Measurements from ENCODE around the gene PLEKHA1.

Gene PLEKHA1

DNA sequence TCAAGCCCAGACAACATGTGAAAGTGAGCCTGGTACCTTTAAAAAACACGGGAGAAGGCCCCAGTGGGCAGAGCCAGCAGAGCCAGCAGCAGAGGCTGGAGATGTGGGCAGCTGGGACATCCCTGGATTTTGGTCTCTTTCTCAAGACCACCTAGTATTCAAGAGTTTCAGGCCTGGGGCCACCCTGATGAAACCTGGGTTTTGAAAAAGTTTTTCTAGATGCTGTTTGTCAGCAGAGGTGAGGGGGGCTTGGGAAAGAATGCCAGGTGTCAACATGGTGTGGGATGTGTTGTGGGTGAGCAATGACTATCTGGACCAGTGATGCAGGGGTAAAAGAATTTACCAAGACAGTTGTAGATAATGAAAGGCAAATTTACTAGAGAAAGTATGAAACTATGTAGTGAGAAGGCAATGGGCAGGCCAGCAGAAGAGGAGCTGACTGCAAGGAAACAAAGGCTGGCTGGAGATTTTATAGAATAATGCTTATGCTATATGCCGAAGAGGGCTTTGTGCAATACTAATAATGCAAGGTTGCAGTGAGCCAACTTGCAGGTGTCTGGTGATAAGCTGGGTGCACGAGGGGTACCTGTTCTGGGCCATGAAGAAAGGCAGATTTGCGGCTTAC lies 28.1 kb upstream of the PLEKHA1 start:
- in situ Hi-C loops (cut with MboI; ENCODE audit: low sequenced_read_pairs) = no loop called here

DNA sequence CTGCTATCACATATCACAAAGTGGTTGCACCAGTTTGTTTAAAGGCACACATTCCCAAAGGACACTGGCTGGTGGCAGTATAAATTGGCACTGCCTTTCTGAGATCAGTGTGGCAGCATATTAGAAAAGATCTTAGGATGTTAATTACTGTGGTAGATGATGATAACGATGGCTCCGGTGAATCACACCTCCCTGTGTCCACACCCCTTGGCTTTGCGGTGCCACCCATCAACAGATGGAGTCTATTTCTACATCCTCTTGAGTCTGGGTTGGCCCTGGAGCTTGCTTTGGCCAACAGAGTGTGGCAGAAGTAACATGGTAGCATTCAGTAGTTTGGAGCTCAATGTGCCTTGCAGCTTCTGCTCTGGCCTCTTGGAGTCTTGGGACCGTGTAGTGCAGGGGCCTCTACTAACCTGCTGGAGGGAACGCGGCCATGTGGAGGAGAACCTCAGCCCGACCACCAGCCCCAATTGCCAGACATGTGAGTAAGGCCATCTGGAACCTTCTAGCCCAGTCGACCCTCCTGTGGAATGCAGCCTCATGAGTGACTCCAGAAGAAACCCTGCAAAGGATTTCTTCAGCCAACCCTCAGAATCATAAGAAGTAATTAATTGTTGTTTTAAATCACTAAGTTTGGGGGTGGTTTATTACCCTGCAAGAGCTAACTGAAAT lies 27.2 kb upstream of the PLEKHA1 start:
- in situ Hi-C loops (cut with MboI; ENCODE audit: low sequenced_read_pairs) = no loop called here

DNA sequence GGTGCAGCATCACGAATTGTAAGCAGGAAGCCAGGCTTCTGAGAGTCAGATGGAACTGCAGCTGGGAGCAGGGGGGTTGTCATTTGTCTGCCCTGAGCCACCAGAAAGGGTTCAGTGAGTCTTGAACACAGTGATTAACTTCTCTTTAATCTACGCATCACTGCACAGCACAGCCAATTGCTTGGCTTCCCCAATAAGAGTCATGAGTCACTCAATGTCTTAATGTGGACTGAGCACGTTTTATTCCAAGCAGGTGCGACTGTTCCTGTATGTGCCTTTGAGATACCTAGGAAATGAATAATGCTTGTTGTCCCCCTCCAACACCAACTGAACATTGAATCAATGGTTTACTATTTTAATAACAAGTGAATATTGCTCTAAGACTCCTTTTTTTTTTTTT lies 26.0 kb upstream of the PLEKHA1 start:
- in situ Hi-C loops (cut with MboI; ENCODE audit: low sequenced_read_pairs) = no loop called here

DNA sequence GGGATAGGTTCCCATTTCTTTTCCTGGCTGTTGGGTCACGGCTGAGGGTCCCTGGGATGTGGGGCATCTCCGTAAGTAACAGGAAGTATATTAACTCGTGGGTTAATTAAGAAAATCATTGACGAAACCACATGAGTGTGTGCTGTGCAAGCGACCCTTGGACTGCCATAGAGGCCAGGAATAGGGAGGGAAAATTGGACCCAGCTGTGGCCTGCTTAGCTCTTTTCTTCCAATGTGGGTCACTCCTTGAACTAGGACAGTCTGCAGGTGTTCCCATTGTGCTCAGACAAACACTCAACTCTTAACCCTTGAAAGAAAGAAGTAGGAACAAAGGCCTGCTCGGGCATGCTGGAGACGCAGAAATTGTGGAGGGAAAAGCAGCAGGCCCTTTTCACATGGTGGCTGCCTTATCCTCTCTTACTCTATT lies 25.6 kb upstream of the PLEKHA1 start:
- in situ Hi-C loops (cut with MboI; ENCODE audit: low sequenced_read_pairs) = no loop called here

DNA sequence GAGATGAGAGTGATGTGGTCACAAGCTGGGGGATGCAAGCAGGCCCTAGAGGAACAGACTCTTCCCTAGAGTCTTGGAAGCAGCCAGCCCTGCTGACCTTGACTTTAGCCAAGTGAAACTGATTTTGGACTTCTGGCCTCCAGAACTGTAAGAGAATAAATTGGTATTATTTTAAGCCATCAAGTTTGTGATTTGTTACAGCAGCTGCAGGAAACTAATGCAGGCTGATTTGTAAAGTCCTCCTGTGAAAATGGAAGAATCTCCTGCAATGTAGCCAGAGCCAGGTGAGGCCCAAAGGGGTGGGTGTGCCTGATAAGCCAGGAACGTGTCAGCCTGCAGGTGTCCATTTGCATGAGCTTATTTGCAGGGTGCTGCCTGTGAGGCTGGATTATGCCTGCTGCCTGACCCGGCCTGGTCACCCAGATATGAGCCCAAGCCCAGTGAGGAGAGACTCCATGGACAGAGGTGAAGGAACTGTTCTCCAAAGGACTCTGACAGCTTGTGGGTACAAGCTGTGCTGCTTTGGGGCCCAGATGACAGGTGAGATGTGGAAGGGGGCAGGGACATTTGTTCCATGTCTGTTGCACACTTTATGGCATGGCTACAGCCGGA lies 24.6 kb upstream of the PLEKHA1 start:
- in situ Hi-C loops (cut with MboI; ENCODE audit: low sequenced_read_pairs) = no loop called here

DNA sequence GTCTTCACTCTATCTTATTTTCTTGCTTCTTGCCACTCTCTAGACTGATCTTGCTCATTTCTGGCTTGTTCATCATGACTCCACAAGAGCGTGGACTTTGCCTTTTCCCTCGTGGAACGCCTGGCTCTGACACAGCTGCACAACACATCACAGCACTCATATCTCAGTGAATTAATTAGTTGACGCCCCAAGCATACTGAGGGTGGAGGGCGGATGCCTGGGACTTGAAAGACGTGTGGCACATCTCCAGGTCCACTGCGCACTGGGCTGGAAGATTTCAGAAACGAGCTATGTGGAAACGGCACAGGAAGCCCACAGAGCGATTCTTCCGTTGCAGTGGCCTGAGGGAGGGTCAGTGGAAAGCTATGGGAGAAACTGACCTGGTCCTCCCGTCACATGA lies 23.6 kb upstream of the PLEKHA1 start:
- in situ Hi-C loops (cut with MboI; ENCODE audit: low sequenced_read_pairs) = no loop called here

DNA sequence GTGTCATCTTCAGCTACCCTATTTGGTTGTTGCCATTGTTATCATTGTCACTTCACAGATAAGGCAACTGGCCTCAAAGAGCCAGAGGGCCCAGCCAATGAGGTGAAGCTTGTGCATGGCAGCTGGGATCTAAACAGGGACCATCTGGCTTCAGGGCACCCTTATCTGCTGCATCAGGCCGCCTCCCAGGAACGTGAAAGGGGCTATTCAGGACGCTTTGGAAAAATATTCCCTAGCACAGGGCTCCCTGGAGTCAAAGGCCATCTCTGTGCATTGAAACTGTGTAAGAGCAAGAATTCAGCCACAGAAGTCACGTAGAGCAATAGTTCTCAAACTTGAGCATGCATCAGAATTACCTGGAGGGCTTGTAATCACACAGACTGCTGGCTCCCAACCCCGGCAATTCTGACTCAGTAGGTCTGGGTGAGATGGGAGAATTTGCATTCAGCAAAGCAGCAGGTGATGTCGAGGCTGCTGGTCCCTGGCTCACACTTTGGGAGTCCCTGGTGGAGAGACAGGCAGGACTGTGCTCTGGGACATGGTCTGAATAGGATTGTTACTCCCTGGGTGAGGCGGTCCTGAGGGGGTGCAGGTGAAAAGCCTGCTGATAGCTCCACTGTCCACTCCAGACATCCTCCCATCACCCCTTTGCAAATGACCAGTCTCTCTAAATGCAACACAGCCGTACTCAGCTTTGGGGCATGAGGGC lies 21.5 kb upstream of the PLEKHA1 start:
- in situ Hi-C loops (cut with MboI; ENCODE audit: low sequenced_read_pairs) = no loop called here

DNA sequence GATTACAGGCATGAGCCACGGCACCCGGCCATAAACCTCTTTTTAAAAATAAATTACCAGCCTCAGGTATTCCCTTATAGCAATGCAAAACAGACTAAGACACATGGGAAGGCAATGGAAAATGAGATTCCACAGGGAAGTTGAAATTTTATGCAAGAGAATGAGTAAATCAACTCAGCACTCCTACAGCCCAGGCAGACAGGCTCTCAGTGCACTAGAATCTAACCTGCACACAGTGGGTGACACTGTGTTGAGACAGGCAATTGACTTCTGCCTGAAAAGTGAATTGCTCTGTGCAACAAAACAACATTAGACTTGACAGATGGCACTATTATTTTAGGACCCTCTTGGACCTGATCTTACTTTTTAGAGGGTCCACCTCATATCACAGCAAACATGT lies 20.1 kb upstream of the PLEKHA1 start:
- in situ Hi-C loops (cut with MboI; ENCODE audit: low sequenced_read_pairs) = no loop called here

DNA sequence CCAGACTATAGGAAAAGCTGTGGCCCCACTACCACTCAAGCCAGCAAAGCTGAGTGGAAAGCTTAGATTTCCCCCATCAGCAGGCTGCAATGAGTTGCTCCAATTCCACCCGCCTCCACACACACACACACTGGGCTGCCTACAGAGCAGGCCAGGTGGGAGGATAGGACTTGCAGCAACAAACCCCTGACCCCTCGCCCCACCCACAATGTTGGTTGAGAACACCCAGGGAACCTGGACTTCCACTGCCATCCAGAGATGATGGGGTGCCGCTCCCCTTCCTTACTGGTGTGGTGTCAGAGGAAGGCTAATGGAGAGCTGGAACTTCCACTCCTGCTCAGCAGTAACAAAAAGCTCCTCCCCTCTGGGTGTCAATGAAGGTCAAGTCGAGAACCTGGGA lies 16.8 kb upstream of the PLEKHA1 start:
- in situ Hi-C loops (cut with MboI; ENCODE audit: low sequenced_read_pairs) = no loop called here

DNA sequence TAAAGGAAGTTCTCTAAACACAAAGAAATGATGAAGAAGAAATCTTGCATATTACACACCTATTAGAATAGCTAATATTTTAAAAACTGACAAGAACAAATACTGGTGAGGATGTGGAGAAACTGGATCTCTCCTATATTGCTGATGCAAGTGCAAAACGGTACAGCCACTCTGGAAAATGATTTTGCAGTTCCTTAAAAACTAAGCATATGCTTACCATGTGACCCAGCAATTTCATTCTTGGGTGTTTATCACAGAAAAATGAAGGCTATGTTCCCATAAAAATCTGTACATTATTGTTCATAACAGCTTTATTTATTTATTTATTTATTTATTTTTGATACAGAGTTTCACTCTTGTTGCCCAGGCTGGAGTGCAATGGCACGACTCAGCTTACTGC lies 14.9 kb upstream of the PLEKHA1 start:
- in situ Hi-C loops (cut with MboI; ENCODE audit: low sequenced_read_pairs) = no loop called here

DNA sequence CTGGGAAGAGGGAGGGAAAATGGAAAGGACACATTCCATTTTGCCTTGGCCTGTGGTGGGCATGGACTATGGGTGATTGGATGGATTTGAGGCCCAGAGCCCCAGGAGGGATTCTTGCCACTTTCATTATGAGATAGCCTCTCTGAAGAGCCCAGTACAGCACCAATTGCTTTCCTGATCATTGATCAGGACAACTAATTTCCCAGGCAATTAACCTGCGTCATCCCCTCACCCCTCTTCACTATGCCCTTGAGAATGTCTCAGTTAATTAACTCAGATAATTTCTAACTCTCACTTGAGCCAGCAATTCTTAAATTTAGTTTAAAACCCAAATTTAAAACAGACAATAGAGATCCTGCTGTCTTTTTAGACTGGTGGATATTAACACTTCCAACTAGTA lies 13.5 kb upstream of the PLEKHA1 start:
- in situ Hi-C loops (cut with MboI; ENCODE audit: low sequenced_read_pairs) = no loop called here

DNA sequence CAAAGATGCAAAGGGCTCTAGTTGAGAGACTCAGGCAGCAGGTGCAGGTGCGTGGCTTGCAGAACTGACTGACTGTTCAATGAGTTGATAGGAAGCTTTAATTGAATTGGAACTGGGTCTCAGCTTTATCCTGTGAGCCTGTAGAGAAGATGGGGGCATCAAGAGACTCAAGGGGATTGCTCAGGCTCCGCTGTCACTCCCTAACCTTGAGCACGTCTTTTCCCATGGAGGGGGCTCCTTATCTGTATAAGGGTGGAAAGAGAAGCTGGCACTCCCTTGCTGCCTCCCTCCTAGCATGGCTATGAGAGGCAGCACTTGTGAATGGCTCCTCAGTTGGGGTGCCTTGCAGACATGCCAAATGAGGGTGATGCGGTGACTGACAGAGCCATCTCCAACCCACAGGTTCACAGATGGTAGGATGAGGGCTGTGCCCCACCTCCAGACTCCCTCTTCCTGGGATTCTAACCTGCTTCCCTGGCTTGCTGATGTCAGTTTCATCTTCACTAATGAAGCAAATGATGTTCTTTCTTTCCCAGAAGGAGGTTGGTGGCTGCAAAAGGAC lies 12.4 kb upstream of the PLEKHA1 start:
- in situ Hi-C loops (cut with MboI; ENCODE audit: low sequenced_read_pairs) = no loop called here

DNA sequence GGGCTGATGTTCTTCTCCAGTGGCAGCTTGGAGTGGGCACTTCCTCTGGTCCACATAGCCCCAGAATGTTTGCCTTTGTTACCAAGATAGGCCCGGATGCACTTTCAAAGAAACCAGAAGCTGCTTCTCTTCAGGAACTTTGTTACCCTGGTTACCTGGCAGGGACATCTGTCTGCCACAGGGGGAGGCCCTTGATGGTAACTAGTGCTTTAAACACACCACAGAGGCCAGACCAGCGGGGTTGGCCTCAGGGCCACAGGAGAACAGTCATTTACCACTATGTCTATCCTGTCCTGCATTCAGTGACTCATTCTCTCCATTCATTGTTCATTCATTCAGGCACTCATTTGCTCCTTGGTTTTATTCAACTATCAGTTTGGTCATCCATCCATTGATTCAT lies 11.9 kb upstream of the PLEKHA1 start:
- in situ Hi-C loops (cut with MboI; ENCODE audit: low sequenced_read_pairs) = no loop called here

DNA sequence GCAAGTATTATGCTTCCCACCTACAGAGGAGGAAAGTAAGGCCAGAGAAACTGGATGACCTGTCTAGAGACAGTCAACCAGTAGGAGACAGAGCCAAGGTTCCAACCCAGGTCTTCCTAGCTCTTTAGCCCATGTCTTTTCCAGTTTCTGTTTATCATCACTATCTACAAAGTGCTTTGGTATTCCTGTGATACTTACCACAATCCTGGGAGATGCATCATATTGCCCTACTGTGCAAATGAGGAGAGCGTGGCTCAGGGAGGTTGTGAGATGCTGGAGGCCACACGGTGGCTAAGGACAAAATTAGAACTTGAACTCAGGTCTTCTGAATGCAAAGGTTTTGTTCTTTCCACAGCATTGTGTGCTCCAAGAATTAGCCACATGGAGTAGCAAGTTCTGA lies 11.2 kb upstream of the PLEKHA1 start:
- in situ Hi-C loops (cut with MboI; ENCODE audit: low sequenced_read_pairs) = no loop called here

DNA sequence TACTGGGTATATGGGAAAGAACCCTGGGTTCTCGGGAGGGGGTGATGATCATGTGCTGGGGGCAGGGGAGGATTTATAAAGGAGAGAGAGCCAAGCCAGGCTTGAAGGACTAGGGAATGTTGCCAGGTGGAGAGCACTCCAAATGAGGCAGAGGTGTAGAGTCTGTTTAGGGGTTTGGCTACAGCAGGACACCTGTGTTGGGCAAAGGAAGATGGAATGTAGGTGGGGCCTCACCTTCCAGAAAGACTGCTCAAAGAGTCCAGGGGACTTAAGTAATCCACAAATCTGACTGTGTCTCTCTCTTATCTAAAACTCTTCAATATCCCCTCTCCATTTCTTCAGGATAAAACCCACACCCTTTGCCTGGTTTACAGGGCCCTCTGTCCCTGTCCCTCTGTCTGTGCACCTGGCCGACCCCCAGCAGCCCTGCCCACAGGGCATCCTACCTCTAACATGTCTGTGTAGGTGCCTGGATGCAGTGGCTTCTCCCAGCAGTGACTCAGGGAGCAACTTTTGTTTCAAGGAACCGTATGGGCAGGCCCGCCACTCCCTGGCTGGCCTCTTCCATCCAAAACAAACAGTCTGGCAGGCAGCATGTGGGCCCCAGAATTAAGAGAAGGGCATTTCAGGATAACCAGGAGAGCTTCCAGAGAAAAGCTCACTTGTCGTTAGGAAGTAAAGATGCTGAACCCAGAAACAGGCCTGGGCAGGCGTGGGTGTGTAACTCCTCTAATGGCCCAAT lies 10.6 kb upstream of the PLEKHA1 start:
- in situ Hi-C loops (cut with MboI; ENCODE audit: low sequenced_read_pairs) = no loop called here

DNA sequence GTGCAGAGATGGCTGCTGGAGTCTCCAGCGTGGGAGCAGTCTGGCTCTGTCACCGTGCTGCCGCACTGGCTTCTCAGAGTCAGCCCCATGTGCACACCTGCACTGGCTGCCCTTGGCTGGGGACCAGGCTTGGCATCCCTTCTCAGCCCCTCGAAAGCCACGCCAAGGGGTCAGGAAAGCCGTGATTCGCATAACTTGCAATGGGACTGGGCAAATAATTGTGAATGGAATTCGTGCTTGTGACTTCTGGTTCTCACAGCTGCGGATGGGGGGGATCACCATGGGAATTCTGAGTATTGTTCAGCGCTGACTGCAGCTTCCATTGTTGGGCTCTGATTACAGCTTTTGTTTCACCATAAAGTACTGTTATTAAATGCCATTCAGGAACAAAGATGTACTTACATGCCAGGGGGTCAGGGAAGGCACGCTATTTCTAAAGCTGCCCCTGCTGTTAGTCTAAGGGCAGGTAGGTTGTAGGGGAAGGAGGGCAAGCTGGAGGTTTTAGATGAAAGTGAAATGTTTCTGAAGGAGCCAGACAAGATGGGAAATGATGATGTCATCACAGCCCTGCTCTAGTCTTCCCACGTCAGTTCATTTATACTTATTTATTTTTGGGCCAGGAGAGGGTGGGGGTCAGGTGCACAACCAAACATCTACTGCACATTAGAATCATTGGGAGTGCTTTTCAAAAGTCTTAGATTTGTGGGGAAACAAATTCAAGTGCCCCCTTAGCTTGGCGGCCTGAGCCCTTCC lies 5.8 kb upstream of the PLEKHA1 start:
- in situ Hi-C loops (cut with MboI; ENCODE audit: low sequenced_read_pairs) = no loop called here

DNA sequence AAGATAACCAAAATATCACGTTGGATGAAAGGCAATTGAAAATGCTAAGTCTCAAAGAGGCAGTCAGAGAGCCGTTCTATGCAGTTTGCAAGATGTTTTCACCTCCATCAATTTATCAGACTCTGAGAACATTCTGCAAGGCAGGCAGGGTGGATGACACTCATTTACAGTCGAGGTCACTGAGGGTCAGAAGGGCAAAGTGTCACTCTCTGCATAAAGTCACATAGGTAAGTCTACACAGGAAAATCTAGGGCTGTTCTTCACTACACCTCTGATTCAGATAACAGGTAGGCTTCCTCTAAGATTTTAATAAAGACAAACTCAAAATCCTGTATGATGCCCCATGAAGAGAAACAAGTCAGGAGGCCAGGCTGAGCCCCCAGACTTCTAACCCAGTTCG lies 1.4 kb upstream of the PLEKHA1 start:
- in situ Hi-C loops (cut with MboI; ENCODE audit: low sequenced_read_pairs) = no loop called here

DNA sequence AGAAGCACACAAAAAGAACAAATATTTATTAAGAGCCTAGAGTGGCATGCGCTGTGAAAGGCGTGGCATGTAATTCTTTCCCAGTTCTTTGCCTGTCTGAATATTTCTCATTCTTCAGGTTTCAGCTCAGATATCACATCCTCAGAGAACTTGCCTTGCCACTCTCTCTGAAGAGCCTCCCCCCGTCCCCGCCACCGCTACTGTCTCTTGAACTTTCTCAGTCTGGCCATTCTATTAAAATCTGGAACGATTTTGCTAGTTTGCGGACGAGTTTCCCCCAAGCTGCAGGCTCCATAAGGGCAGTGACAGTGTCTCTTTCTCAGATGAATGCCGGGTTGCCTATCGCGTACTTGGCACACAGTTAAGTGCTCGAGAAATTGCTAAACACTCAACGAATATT lies 787 bp upstream of the PLEKHA1 start:
- in situ Hi-C loops (cut with MboI; ENCODE audit: low sequenced_read_pairs) = no loop called here

DNA sequence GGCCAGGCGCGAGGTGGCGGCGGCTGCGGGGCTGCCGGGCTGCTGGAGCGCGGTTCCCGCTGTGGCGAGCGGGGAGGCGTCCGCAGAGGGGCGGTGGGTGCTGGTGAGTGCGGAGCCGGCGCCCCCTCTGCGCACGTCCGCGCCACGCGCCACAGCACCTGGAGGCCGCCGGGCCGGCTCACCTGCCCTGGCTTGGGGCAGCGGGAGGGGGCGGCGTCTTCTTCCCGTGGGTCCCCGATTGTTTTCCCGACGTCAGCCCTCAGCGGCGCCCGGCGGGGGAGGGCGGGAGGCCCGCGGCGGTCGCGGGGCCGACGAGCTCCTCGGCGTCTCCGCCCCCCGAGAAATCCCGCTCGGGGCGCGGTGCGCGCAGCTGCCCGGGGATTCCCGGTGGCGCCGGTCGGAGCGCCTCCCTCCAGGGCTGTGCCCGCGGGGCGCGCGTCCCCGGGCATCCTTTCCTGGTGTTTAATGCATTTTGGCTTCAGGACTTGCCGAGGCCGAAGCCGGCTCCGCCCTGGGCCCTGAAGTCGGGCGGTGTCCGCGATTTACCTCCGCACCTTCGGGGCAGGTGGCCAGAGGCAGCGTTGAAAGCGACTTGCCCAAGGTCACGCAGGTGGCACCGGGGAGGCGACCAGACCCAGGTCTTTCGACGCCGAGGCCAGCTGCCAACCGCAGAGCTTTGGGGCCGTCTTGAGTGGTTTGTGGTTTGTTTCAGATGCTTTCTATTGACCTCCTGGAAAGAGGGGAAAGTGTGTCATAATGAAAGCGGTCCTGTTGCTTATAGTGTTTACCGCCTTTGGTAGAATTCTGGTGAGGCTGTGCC lies 561 bp downstream of the PLEKHA1 start:
- in situ Hi-C loops (cut with MboI; ENCODE audit: low sequenced_read_pairs) = no loop called here

Measured in HL-60/S4 treated with retinoic acid at 250 ng/mL for 4 days and 3 days (cell line).